HG03457 (cell line): ENCODE results near the gene GRK5.

Experiments
- ATAC-seq: cut with Tn5 transposase; IDR thresholded peaks from one replicate; pipeline ENCODE4 v1.9.1; 2021; ENCODE audit warnings: moderate number of reproducible peaks; ENCODE audit not compliant: unreplicated experiment

The GRK5 gene

DNA sequence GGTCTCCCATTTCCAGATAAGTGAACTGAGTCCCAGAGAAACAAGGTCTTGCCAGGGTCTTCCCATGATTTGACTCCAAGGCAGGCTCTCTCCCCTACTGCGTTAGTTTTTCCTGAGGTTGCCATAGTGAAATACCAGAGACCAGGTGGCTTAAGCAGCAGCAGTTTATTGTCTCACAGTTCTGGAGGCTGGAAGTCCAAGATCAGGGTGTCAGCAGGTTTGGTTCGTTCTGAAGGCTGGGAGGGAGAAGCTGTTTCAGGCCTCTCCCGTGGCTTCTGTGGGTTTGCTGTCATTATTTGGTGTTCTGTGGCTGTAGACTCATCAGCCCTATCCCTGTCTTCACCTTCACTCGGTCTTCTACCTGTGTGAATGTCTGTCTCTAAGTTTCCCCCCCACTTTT, 129.9 kb downstream of the GRK5 start:
- ATAC-seq = no peak

DNA sequence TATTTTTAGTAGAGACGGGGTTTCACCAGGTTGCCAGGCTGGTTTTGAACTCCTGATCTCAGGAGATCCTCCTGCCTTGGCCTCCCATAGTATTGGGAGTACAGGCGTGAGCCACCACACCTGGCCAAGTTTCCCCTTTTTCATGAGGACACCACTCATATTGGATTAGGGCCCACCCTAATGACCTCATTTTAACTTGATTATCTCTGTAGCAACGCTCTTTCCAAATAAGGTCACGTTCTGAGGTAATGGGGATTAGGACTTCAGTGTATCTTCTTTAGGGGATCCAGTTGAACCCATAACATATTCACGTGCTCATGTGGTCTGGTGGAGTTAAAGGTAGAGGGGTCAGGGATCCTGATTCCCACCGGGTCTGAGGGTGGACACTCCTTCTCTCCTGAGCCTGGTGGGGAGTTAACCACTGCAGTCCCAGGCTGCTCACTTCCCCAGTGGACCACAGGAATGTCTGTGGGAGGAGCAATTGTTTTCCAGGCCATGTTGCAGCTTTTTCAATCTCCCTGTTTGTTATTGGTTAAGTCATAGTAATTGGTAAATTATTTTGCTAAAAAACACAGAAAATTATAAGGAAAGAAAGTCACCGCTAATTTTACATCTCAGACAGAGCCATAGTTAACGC, 130.5 kb downstream of the GRK5 start:
- ATAC-seq = no peak

GRCh38 chr10:119339109-119339508, 131.7 kb downstream of the GRK5 start:
- no peak for ATAC-seq

GRCh38 chr10:119340893-119341458, 133.6 kb downstream of the GRK5 start:
- no peak for ATAC-seq

- ATAC-seq = no peak
Measured at GRCh38 chr10:119341459-119342301, 134.3 kb downstream of the GRK5 start.

GRCh38 chr10:119342335-119342734, 135.0 kb downstream of the GRK5 start:
- ATAC-seq = no peak

- no peak for ATAC-seq
Measured at GRCh38 chr10:119343011-119343601, 135.7 kb downstream of the GRK5 start.

DNA sequence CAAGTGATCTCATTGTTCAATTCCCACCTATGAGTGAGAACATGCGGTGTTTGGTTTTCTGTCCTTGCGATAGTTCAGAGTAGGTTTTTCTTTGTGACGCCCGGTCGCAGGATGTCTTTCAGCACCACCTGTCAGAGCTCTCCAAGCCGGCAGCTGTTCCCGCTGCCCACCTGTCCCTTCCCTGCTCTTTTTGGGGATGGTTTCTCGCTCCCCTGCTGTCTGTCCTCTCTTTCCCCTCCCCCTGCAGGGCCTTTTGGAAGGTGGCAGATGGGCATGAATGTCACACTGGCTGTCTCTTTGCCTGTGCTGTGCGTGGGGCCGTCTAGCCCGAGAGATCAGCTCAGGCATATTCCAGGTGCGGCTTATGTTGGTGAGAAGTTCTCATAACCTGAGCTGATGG, 137.0 kb downstream of the GRK5 start:
- ATAC-seq = no peak

- ATAC-seq = no peak
Measured at GRCh38 chr10:119346095-119346832, 138.9 kb downstream of the GRK5 start.

- no peak for ATAC-seq
Measured at GRCh38 chr10:119347181-119347974, 140.0 kb downstream of the GRK5 start.

DNA sequence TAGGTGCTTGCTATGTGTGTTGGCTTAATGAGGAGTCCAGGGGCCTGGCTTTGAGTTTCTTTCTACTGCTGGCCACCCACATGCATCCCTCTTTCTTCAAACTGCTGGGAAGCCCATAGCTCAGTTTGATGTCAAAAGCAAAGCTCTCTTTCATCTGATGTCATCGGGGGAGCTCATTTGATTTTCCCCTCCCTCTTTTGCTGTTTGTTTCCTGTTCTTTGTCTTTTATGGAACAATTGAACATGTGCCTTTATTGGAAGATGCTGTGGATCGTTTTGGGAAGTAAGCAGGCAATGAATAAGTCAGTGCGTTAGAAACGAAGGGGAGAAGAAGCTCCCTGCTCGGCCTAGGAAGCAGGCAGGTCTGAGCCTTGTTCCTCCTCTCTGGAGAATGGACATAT, 140.7 kb downstream of the GRK5 start:
- ATAC-seq = no peak

DNA sequence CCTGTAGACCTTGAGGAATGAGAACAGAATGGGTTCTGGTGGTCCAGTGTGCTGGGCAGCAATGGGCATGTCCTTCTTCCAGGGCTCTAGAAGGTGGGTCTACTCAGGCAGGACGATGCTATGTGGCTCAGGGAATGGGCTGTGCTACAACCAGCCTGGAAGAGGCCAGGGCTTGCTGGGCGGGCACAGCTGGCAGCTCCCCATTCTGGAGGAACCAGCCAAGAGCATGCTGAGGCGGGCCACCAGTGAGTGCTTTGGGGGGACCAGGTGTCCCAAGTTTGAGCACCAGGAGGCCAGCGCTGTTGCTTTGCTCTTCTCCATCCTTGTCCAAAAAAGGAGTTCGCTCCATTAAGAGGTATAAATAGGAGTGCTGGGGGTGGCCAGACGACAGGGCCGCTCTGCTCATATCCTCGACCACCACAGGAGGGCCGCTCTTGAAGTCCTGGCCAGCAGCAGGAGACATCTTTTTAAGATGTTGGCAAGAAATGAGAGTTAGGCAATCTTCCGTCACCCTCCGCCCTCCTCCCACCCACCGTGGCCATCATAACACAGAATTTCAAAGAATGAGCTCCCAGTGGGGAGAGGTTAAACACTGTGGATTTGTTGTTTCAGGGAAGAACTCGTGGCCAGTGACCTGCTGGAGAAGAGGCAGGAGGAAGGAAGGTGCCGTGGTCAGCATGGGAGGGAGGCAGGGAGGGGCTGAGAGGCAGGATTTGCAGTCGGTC, 141.3 kb downstream of the GRK5 start:
- no peak for ATAC-seq

GRCh38 chr10:119349341-119349740, 142.0 kb downstream of the GRK5 start:
- ATAC-seq = no peak

- no peak for ATAC-seq
Measured at GRCh38 chr10:119349937-119350501, 142.6 kb downstream of the GRK5 start.

DNA sequence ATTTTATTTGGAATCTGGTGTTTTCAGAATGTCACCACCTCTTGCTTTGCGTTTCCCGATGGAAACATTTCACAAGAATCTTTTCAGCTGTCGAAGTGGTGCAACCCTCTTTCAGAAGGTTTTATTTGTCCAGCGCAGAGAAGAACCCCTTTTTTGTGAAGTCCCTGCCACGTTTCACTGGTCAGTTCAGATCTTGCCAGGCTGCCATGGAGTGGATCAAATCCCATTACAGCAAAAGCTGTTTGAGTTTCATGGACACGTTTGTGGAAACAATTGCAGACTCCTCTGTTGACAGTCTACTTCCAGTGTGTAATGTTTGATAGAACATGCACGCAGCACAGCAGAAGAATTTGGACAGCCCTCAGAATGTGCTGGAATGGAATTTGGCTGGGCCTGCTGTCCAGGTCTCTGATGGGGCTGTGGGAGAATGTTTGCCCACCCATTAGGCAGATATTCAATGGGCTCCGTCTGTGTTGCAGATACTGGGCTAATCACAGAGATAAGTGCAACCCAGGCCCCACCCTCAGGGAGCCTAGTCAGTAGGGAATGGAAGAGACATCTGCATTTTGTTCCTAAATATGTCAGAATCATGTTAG, 143.2 kb downstream of the GRK5 start:
- no peak for ATAC-seq

GRCh38 chr10:119351189-119351588, 143.8 kb downstream of the GRK5 start:
- ATAC-seq = no peak

DNA sequence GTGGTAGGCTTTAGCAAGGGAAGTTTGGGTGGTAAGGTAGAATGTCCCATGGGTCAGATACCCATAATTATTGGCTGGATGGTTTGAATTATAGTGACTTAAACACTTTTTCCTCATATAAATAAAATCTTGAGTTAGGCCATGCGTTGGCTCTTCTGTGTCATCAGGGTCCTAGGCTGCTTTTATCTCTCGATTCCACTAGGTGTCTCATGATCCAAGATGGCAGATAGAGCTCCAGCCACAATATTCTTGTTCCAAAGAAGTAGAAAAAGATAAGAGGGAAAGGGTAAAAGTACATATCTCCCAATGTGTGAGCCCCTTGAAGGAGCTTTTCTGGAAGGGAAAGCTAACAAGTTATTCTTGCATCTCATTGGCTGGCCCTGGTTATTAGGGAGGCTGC, 144.7 kb downstream of the GRK5 start:
- no peak for ATAC-seq

GRCh38 chr10:119352807-119353206, 145.4 kb downstream of the GRK5 start:
- ATAC-seq = no peak

GRCh38 chr10:119353421-119353820, 146.1 kb downstream of the GRK5 start:
- no peak for ATAC-seq
